ENCODE results near the gene LIPK. TPM values are rescaled to one million over a fixed set of nuclear protein-coding genes. Genes with fewer than 3 reads are reported as not detected.
"Not testable (repeated sequence)": the region's sequence is repeated elsewhere in the genome, so short reads cannot be mapped to it uniquely, and the experiment has no call there.

Gene LIPK
- polyA plus RNA-seq, 2 donors: 0.12 to 1.2 TPM

- 44% methylated on average over 2 of the region's 2 CpGs for WGBS, 2 donors
- peak overlapping the region in 1 of 2 donors; percentile 11 for H3K4me3 ChIP-seq (ENCODE audit: low read depth in 1 of 2, low read length in 2 of 2)
- no peaks in the 10 kb centered on the region for H3K9me3 ChIP-seq (ENCODE audit: control insufficient read depth in 2 of 2, insufficient read depth in 1 of 2, low read depth in 1 of 2, low read length in 1 of 2)
- no peaks in the 10 kb centered on the region for H3K36me3 ChIP-seq (ENCODE audit: control insufficient read depth in 2 of 2, insufficient read depth in 2 of 2, low read length in 1 of 2)
- no peak overlapping the region for H3K27ac ChIP-seq (ENCODE audit: low read depth in 2 of 2, low read length in 1 of 2)
- no peaks in the 10 kb centered on the region for H3K27me3 ChIP-seq (ENCODE audit: control insufficient read depth in 1 of 2, insufficient read depth in 2 of 2, low read length in 2 of 2)
- no peaks in the 10 kb centered on the region for H3K4me1 ChIP-seq (ENCODE audit: control insufficient read depth in 2 of 2, insufficient read depth in 2 of 2, low read length in 1 of 2)
These were observed 1.5 kb downstream of the LIPK start for GRCh38 chr10:88707429-88708155.

- not testable (repeated sequence) for H3K27me3 ChIP-seq (ENCODE audit: control insufficient read depth in 1 of 2, insufficient read depth in 2 of 2, low read length in 2 of 2); H3K36me3 ChIP-seq (ENCODE audit: control insufficient read depth in 2 of 2, insufficient read depth in 2 of 2, low read length in 1 of 2); H3K27ac ChIP-seq (ENCODE audit: low read depth in 2 of 2, low read length in 1 of 2); H3K4me1 ChIP-seq (ENCODE audit: control insufficient read depth in 2 of 2, insufficient read depth in 2 of 2, low read length in 1 of 2); H3K9me3 ChIP-seq (ENCODE audit: control insufficient read depth in 2 of 2, insufficient read depth in 1 of 2, low read depth in 1 of 2, low read length in 1 of 2); H3K4me3 ChIP-seq (ENCODE audit: low read depth in 1 of 2, low read length in 2 of 2)
- WGBS, 2 donors: 63 to 66% methylated on average over 6 of the region's 6 CpGs
These were observed 3.3 kb downstream of the LIPK start for GRCh38 chr10:88709361-88709760.

- 98 to 100% methylated on average over 1 of the region's 1 CpG for WGBS, 2 donors
- H3K9me3 ChIP-seq (ENCODE audit: control insufficient read depth in 2 of 2, insufficient read depth in 1 of 2, low read depth in 1 of 2, low read length in 1 of 2): no peaks in the 10 kb centered on the region
These were observed 9.5 kb downstream of the LIPK start for GRCh38 chr10:88715517-88715916.

DNA sequence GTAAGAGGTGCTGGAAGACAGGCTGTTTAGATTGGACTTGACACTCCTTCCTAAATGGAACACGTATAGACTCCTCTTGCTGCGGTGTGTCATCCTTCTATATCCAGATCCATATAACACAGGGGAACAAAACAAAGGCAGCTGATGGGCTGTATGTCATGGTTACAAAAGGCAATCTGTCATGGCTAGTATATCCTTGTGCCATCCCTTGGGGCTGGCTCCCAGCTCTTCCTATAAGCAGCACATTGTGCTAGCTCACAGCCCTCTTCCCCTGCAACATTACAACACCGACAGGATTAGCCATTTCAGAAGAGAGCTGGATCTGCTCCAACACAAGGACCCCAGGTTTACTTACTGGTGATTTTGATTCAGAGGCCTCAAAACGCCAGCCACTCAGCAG, 15.3 kb downstream of the LIPK start:
- WGBS, 2 donors: 82 to 89% methylated on average over 4 of the region's 4 CpGs
- Histone ChIP-seq H3K27me3 (ENCODE audit: control insufficient read depth in 1 of 2, insufficient read depth in 2 of 2, low read length in 2 of 2) (no peaks in the 10 kb centered on the region), H3K9me3 (ENCODE audit: control insufficient read depth in 2 of 2, insufficient read depth in 1 of 2, low read depth in 1 of 2, low read length in 1 of 2) (no peaks in the 10 kb centered on the region), H3K36me3 (ENCODE audit: control insufficient read depth in 2 of 2, insufficient read depth in 2 of 2, low read length in 1 of 2) (no peaks in the 10 kb centered on the region), H3K27ac (ENCODE audit: low read depth in 2 of 2, low read length in 1 of 2) (no peak overlapping the region), H3K4me1 (ENCODE audit: control insufficient read depth in 2 of 2, insufficient read depth in 2 of 2, low read length in 1 of 2) (no peaks in the 10 kb centered on the region), H3K4me3 (ENCODE audit: low read depth in 1 of 2, low read length in 2 of 2) (no peak overlapping the region)

More at GRCh38 chr10:88715517-88715916, 9.5 kb downstream of the LIPK start:
- H3K4me3 ChIP-seq (ENCODE audit: low read depth in 1 of 2, low read length in 2 of 2): no peak overlapping the region
- H3K27ac ChIP-seq (ENCODE audit: low read depth in 2 of 2, low read length in 1 of 2): no peak overlapping the region
- H3K4me1 ChIP-seq (ENCODE audit: control insufficient read depth in 2 of 2, insufficient read depth in 2 of 2, low read length in 1 of 2): no peaks in the 10 kb centered on the region
- no peaks in the 10 kb centered on the region for H3K36me3 ChIP-seq (ENCODE audit: control insufficient read depth in 2 of 2, insufficient read depth in 2 of 2, low read length in 1 of 2)
- no peaks in the 10 kb centered on the region for H3K27me3 ChIP-seq (ENCODE audit: control insufficient read depth in 1 of 2, insufficient read depth in 2 of 2, low read length in 2 of 2)

DNA sequence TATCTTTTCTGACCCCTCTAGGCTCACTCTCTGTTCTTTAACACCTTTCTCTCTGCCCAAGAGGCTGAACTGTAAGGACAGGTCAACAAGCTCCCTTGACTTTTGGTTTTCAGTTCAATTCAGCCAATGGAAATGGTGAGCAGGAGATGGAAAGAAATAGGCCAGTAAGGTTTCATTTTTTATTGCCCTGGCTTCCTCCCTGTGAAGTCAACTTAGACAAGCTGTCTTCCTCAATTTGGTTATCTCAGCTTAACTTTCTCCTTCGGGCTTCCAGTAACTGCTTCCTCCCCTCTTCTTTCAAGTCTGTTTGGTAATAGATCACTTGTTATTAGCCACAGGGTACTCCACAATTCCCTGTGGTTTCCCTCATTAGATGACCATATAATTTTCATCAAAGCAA, 19.7 kb downstream of the LIPK start:
- Histone ChIP-seq H3K4me3 (ENCODE audit: low read depth in 1 of 2, low read length in 2 of 2) (no peak overlapping the region), H3K27me3 (ENCODE audit: control insufficient read depth in 1 of 2, insufficient read depth in 2 of 2, low read length in 2 of 2) (no peaks in the 10 kb centered on the region), H3K4me1 (ENCODE audit: control insufficient read depth in 2 of 2, insufficient read depth in 2 of 2, low read length in 1 of 2) (no peaks in the 10 kb centered on the region), H3K9me3 (ENCODE audit: control insufficient read depth in 2 of 2, insufficient read depth in 1 of 2, low read depth in 1 of 2, low read length in 1 of 2) (peaks cover 0 to 2% of the 10 kb centered on the region in 2 donors), H3K27ac (ENCODE audit: low read depth in 2 of 2, low read length in 1 of 2) (no peak overlapping the region), H3K36me3 (ENCODE audit: control insufficient read depth in 2 of 2, insufficient read depth in 2 of 2, low read length in 1 of 2) (no peaks in the 10 kb centered on the region)
- 28 to 39% methylated on average over 1 of the region's 1 CpG for WGBS, 2 donors

DNA sequence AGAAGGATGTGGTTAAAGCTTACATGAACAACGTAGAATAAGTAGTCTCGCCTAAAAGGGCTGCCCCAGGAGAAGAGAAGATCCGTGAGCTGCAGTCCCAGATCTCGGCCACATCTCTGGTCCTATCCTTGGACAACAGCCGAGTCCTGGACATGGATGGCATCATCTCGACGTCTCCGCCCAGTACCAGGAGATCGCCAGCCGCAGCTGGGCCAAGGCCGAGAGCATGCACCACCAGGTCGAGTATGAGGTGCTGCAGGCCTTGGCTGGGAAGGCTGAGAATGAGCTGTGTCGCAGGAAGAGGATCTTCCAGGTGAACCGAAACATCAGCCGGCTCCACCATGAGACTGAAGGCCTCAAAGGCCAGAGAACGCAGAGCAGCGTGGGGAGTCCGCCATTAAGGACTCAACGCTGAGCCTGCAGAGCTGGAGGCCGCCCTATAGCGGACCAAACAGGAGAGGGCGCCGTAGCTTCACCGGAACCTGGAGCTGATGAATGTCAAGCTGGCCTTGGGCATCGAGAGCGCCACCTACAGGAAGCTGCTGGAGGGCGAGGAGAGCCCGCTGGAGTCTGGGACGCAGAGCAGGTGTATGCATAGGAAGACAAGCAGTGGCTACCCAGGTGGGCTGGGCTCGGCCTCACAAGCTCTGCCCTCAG, 22.2 kb downstream of the LIPK start:
- 76 to 77% methylated on average over 30 of the region's 30 CpGs for WGBS, 2 donors

GRCh38 chr10:88730864-88731263, 24.8 kb downstream of the LIPK start:
- Histone ChIP-seq H3K4me1 (ENCODE audit: control insufficient read depth in 2 of 2, insufficient read depth in 2 of 2, low read length in 1 of 2) (no peaks in the 10 kb centered on the region), H3K9me3 (ENCODE audit: control insufficient read depth in 2 of 2, insufficient read depth in 1 of 2, low read depth in 1 of 2, low read length in 1 of 2) (peaks cover 0 to 2% of the 10 kb centered on the region in 2 donors), H3K27me3 (ENCODE audit: control insufficient read depth in 1 of 2, insufficient read depth in 2 of 2, low read length in 2 of 2) (no peaks in the 10 kb centered on the region), H3K36me3 (ENCODE audit: control insufficient read depth in 2 of 2, insufficient read depth in 2 of 2, low read length in 1 of 2) (no peaks in the 10 kb centered on the region), H3K4me3 (ENCODE audit: low read depth in 1 of 2, low read length in 2 of 2) (no peak overlapping the region), H3K27ac (ENCODE audit: low read depth in 2 of 2, low read length in 1 of 2) (no peak overlapping the region)
- 55 to 81% methylated on average over 4 of the region's 4 CpGs for WGBS, 2 donors

More for the DNA sequence above, 22.2 kb downstream of the LIPK start:
- H3K36me3 ChIP-seq (ENCODE audit: control insufficient read depth in 2 of 2, insufficient read depth in 2 of 2, low read length in 1 of 2): no peaks in the 10 kb centered on the region
- H3K4me1 ChIP-seq (ENCODE audit: control insufficient read depth in 2 of 2, insufficient read depth in 2 of 2, low read length in 1 of 2): no peaks in the 10 kb centered on the region
- no peaks in the 10 kb centered on the region for H3K27me3 ChIP-seq (ENCODE audit: control insufficient read depth in 1 of 2, insufficient read depth in 2 of 2, low read length in 2 of 2)
- H3K4me3 ChIP-seq (ENCODE audit: low read depth in 1 of 2, low read length in 2 of 2): no peak overlapping the region
- peaks cover 0 to 2% of the 10 kb centered on the region in 2 donors for H3K9me3 ChIP-seq (ENCODE audit: control insufficient read depth in 2 of 2, insufficient read depth in 1 of 2, low read depth in 1 of 2, low read length in 1 of 2)
- H3K27ac ChIP-seq (ENCODE audit: low read depth in 2 of 2, low read length in 1 of 2): no peak overlapping the region

DNA sequence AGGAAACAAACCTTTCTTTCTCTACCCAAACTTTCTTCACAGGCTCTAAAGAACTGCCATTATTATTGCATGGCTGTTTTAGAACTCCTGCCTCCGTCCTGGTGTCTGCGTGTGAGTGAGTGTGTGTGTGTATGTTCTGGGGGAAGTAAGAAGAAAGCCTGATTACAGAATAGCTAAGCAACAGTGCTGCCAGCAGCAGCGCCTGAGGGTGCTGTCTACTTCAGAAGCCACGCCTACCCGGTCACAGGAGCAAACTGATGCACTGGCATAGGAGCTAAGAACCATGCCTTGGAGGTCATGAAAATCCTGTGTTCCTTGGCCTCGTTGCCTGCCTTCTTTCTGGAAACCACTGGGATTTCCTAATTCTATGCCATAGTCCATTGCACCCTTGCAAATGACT, 25.2 kb downstream of the LIPK start:
- Histone ChIP-seq H3K27me3 (ENCODE audit: control insufficient read depth in 1 of 2, insufficient read depth in 2 of 2, low read length in 2 of 2) (no peaks in the 10 kb centered on the region), H3K36me3 (ENCODE audit: control insufficient read depth in 2 of 2, insufficient read depth in 2 of 2, low read length in 1 of 2) (no peaks in the 10 kb centered on the region), H3K9me3 (ENCODE audit: control insufficient read depth in 2 of 2, insufficient read depth in 1 of 2, low read depth in 1 of 2, low read length in 1 of 2) (peaks cover 0 to 2% of the 10 kb centered on the region in 2 donors), H3K4me1 (ENCODE audit: control insufficient read depth in 2 of 2, insufficient read depth in 2 of 2, low read length in 1 of 2) (no peaks in the 10 kb centered on the region), H3K4me3 (ENCODE audit: low read depth in 1 of 2, low read length in 2 of 2) (no peak overlapping the region), H3K27ac (ENCODE audit: low read depth in 2 of 2, low read length in 1 of 2) (no peak overlapping the region)
- WGBS, 2 donors: 55 to 63% methylated on average over 6 of the region's 6 CpGs

DNA sequence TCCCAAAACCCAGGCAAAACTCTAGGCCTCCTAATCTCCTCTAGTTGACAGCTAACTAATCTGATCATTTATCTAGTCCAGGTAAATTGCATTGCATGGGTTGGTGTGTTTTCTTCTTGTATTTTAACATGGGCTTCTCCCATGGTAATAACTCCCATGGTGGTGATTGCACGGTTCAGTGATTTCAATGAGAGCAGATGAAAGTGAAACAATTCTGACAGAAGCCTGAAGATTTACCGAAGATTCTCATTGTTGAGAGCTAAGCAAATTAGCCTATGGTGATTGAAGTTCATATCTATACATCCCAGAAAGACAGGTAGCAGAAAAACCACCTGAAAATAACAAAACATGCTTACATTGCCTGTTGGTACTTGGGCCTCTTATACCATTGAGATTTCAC, 27.2 kb downstream of the LIPK start:
- H3K4me1 ChIP-seq (ENCODE audit: control insufficient read depth in 2 of 2, insufficient read depth in 2 of 2, low read length in 1 of 2): no peaks in the 10 kb centered on the region
- no peak overlapping the region for H3K27ac ChIP-seq (ENCODE audit: low read depth in 2 of 2, low read length in 1 of 2)
- no peaks in the 10 kb centered on the region for H3K27me3 ChIP-seq (ENCODE audit: control insufficient read depth in 1 of 2, insufficient read depth in 2 of 2, low read length in 2 of 2)
- H3K36me3 ChIP-seq (ENCODE audit: control insufficient read depth in 2 of 2, insufficient read depth in 2 of 2, low read length in 1 of 2): no peaks in the 10 kb centered on the region
- 71 to 72% methylated on average over 2 of the region's 2 CpGs for WGBS, 2 donors
- no peak overlapping the region for H3K4me3 ChIP-seq (ENCODE audit: low read depth in 1 of 2, low read length in 2 of 2)
- peaks cover 0 to 2% of the 10 kb centered on the region in 2 donors for H3K9me3 ChIP-seq (ENCODE audit: control insufficient read depth in 2 of 2, insufficient read depth in 1 of 2, low read depth in 1 of 2, low read length in 1 of 2)

DNA sequence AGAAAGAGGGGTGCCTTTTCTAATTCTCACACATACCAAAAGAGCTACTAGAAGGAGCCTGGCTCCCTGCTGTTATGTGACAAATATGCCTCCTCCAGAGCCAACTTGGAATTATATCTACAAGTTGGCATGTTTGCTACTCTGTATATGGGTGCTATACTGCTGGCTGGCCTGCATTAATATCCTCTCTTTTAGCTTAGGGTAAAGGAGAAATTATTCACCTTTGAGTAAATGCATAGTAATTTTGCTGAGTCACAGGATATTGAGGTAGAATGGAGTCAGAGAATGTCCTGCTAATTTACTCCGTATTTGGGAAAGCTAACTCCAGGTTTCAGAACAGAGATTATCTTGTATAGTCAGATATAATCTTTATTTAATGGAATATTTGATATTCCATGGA, 29.6 kb downstream of the LIPK start:
- no peaks in the 10 kb centered on the region for H3K27me3 ChIP-seq (ENCODE audit: control insufficient read depth in 1 of 2, insufficient read depth in 2 of 2, low read length in 2 of 2)
- H3K4me3 ChIP-seq (ENCODE audit: low read depth in 1 of 2, low read length in 2 of 2): no peak overlapping the region
- WGBS, 2 donors: 68 to 82% methylated on average over 1 of the region's 1 CpG
- no peaks in the 10 kb centered on the region for H3K9me3 ChIP-seq (ENCODE audit: control insufficient read depth in 2 of 2, insufficient read depth in 1 of 2, low read depth in 1 of 2, low read length in 1 of 2)
- no peaks in the 10 kb centered on the region for H3K36me3 ChIP-seq (ENCODE audit: control insufficient read depth in 2 of 2, insufficient read depth in 2 of 2, low read length in 1 of 2)
- H3K4me1 ChIP-seq (ENCODE audit: control insufficient read depth in 2 of 2, insufficient read depth in 2 of 2, low read length in 1 of 2): no peaks in the 10 kb centered on the region
- no peak overlapping the region for H3K27ac ChIP-seq (ENCODE audit: low read depth in 2 of 2, low read length in 1 of 2)
